GM18517 (cell line): ENCODE results near the gene KRTAP10-6.
"Not testable (repeated sequence)": the region's sequence is repeated elsewhere in the genome, so short reads cannot be mapped to it uniquely, and the experiment has no call there.

Experiments
- ATAC-seq: cut with Tn5 transposase; IDR thresholded peaks from one replicate; pipeline ENCODE4 v1.9.1; 2021; ENCODE audit warnings: mild to moderate bottlenecking, moderate library complexity; ENCODE audit not compliant: unreplicated experiment

Gene KRTAP10-6

DNA sequence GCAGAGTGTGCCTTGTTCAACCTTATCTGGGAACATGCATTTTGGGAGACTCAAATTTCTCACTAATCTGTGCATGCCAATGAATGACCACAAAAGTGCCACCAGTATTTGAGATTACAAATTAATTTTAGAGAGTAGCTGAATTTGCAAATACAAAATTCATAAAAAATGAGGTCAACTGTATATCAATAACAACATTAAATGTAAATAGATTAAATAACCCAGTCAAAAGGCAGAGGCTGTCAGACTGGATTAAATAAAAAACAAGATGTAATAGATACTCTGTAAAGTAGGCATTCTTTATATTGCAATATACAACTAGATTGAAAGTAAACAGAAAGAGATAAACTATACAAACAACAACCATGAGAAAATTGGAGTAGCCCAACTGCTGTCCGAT lies 28.2 kb downstream of the KRTAP10-6 start:
- ATAC-seq = no peak

DNA sequence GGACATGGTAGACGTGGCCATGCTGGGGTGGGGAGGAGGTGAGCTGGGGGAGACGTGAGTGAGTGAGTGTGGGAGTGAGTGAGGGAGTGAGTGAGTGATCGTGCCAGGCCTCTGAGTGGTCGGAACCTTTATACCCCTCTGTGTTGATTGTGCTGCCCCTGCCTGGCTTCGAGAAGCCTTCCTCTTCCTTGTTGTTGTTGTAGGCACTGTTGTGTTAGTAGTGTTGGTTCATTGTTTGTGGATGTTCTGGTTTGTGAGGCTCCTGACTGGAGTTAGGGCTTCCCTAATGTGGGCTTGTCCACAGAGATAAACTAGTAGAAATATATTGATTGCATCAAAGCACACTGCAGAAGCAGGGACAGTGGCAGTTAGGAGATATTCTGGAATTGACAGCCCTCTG lies 33.6 kb downstream of the KRTAP10-6 start, which contains the start of gene KRTAP10-3:
TSS of gene KRTAP10-3 (minus strand) at position 101 of the 400 bp plus-strand sequence. CDS start at position 21, 80 bp downstream.
- no peak for ATAC-seq

GRCh38 chr21:44558329-44558675 lies 34.0 kb downstream of the KRTAP10-6 start:
- ATAC-seq = not testable (repeated sequence)

DNA sequence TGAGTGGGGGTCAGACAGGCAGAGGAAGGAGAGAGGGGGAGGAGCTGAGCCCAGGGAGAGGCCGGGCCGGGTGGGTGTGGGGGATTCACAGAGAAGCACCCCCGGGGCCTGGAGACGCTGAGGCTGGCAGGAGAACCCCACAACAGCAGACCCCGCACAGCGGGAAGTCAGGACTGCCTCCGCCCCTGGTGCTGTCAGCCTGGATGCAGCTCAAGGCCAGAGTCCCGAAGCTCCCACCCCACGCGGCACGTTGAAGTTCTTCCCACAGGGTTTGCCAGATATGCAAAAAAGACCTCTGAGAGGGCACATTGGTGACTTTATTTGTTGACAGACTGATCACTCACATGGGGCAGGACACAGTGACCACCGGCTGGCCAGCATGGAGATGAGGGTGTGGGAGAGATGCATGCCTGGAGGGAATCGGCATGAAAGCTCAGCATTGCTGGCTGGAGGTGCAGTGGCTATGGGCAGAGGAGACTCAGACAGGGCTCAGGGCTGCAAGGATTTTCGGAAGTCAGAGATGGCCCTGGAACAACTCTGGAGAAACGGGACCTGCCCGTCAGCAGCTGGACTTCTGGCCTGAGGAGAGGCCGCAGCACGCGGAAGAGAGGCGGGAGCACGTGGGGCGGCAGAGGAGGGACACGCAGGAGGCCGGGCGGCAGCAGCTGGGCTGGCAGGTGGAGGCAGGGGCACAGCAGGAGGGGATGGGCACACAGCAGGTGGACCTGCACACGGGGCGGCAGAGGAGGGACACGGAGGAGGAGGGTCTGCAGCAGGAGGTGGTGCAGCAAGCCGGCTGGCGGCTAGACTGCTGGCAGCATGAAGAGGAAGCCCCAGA lies 34.6 kb downstream of the KRTAP10-6 start:
- no peak for ATAC-seq

DNA sequence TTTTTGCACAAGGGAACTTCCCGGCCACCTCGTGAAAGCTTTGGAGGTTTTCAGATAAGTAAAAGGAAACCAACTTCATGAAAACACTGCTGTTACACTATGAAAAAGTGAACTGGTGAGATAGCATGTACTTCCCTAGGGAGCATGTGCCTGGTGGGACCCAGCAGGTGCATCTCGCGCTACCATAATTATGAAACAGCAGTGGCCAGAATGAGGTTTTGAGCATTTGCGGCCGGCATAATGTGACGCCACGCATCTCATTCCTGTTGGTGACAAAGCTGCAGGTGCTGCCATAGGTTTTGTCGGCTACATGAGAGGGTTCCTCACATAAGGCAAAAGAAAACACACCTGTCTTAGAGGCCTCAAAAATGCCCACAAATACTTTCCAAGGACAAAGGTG lies 35.4 kb downstream of the KRTAP10-6 start:
- no peak for ATAC-seq

GRCh38 chr21:44555200-44555875 lies 37.0 kb downstream of the KRTAP10-6 start:
- no peak for ATAC-seq

- ATAC-seq = no peak
Measured at GRCh38 chr21:44552681-44553080, 39.6 kb downstream of the KRTAP10-6 start.

GRCh38 chr21:44552136-44552535 lies 40.2 kb downstream of the KRTAP10-6 start:
- no peak for ATAC-seq

GRCh38 chr21:44551340-44551961 lies 40.9 kb downstream of the KRTAP10-6 start, which contains the start of gene KRTAP10-2:
KRTAP10-2 (minus strand) TSS chr21:44551505; CDS start chr21:44551458, 47 bp downstream.
- ATAC-seq = no peak

DNA sequence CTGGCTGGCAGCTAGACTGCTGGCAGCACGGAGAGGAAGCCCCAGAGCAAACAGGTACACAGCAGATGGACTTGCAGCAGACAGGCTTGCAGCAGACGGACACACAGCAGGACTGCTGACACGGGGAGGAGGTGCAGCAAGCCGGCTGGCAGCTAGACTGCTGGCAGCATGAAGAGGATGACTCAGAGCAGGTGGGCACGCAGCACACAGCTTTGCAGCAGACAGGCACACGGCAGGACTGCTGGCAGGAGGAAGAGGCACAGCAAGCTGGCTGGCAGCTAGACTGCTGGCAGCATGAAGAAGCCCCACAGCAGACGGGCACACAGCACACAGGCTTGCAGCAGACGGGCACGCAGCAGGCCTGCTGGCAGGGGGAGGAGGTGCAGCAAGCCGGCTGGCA lies 41.5 kb downstream of the KRTAP10-6 start:
- ATAC-seq = no peak

- not testable (repeated sequence) for ATAC-seq
Measured at GRCh38 chr21:44550285-44550684, 42.0 kb downstream of the KRTAP10-6 start.

DNA sequence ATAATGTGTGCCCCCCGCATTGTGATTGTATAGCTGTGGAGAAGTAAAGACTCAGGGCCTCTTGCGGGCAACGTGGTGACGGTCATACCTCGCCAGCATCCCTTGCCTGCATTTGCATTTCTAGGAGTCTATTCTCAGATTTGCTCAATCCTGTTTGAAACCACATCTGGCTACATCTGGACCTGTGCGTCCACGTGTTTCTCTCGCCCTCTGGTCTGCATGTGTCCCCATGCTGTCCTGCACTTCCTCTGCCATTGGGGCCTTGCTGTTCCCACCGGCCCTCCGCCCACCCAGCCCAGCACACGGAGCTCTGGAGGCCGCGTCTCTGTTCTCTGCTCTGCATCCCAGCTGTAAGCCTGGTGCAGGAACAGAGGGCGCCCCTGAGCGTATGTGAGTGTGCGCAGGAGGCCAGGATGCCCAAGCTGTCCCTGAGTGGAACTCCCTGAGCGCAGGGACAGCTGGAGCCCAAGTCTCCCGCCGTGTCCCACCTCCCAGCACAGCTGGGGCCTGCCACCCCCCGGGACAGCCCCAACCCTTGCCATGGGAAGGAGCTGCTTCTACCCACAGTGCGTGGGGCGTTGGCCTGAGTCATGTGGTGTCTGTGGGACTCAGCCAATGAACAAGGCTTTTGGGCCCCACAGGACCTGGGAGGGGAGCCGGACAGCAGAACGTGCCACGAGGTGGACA lies 42.6 kb downstream of the KRTAP10-6 start:
- ATAC-seq = no peak

DNA sequence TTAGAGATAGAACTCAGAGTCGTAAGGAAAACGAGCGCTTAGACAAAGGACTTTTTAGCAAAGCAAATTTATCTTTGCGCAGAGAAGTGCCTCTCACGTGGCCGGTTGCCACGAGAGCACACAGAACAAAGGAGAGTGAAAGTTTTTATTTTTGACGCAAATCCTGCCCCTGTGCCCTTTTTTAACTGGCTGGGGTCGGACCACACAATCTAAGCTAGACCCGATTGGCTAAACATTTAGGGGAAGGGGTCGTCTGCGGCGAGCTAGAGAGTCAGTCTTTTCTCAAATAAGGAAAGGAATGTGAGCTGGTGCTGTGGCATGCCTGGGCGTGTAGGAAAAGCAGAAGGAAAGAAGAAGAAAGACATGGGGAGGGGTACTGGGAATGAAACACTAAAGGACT lies 43.4 kb downstream of the KRTAP10-6 start:
- ATAC-seq = no peak

GRCh38 chr21:44548381-44548780 lies 43.9 kb downstream of the KRTAP10-6 start:
- no peak for ATAC-seq

DNA sequence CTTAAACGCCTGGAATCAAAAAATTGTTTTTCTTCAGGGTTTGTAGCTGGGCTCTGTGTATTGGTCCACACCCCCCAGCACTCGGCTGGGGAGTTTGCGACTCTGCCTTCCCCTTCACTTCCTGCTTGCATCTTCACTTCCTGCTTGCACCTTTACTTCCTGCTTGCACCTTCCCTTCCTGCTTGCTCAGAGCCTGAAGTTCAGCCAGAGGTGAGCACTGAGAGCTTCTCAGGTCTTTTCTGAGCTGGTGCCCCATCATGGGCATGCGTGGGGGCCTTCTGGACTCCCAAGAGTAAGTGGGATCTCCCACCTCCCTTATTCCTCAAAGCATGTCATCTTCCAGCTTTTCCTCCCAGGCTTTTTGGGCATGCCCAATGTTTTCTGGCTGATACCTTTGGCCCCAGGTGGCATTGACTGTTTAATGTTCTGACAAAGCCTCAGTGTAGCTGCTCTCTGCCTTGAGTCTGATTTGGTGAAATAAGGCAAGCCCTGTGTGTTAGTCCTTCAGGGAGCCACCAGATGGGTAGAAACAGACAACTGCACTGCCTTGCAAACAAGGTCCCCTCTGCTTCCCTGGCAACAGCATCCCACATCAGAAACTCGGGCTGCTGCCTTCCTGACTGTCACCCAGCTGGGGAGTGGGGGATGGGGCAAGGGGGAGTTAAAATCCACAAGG lies 44.5 kb downstream of the KRTAP10-6 start:
- ATAC-seq = no peak

GRCh38 chr21:44544566-44544965 lies 47.7 kb downstream of the KRTAP10-6 start:
- ATAC-seq = no peak

DNA sequence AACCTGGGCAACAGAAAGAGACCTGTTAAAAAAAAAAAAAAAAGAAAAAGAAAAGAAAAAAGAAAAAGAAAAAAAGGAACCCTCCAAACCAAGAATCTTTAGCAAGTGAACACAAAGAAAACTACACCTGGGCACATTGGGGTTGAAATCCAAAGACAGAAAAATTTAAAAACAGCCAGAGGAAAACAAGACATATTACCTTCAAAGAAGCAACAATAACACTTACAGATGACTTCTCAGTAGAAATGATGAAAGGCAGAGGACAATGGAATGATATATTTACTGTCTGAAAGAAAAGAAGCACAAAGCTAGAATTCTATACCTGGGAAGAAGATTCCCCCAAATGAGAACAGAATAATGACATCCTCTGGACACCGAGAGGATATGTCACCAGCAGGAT lies 49.6 kb downstream of the KRTAP10-6 start:
- ATAC-seq = no peak
